ENCODE measurements around the gene ANXA8.
"Not testable (repeated sequence)": the region's sequence is repeated elsewhere in the genome, so short reads cannot be mapped to it uniquely, and the experiment has no call there.

DNA sequence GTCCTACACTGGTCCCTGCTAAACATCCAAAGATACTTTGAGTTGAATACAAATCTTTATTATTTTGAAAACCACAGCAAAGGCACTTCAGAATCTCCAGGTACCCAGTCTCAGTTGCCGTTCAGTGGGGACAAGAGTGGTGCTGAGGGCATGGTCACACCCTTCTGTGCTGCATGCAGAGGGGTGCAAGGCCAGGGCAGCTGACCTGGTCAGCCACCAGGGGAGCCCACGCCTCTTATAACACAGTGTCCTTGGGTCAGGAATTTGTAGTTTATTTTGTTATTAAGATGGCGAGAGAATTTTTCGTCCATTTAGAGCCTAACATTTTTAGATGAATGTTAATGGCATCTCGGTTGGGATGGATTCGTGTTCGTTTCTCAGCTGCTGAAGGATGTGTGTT lies 16.0 kb downstream of the ANXA8 start:
- not testable (repeated sequence) for TF ChIP-seq RAD21 (conservative IDR thresholded peaks at IDR 0.05); EP300 (conservative IDR thresholded peaks at IDR 0.05; ENCODE audit: poor library complexity, severe bottlenecking); MXI1 (conservative IDR thresholded peaks at IDR 0.05; ENCODE audit: poor library complexity, severe bottlenecking); SMC3 (conservative IDR thresholded peaks at IDR 0.05; ENCODE audit: poor library complexity)
- TF ChIP-seq, protein P1, sequence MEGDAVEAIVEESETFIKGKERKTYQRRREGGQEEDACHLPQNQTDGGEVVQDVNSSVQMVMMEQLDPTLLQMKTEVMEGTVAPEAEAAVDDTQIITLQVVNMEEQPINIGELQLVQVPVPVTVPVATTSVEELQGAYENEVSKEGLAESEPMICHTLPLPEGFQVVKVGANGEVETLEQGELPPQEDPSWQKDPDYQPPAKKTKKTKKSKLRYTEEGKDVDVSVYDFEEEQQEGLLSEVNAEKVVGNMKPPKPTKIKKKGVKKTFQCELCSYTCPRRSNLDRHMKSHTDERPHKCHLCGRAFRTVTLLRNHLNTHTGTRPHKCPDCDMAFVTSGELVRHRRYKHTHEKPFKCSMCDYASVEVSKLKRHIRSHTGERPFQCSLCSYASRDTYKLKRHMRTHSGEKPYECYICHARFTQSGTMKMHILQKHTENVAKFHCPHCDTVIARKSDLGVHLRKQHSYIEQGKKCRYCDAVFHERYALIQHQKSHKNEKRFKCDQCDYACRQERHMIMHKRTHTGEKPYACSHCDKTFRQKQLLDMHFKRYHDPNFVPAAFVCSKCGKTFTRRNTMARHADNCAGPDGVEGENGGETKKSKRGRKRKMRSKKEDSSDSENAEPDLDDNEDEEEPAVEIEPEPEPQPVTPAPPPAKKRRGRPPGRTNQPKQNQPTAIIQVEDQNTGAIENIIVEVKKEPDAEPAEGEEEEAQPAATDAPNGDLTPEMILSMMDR (IDR thresholded peaks at IDR 0.05; ENCODE audit: poor library complexity, severe bottlenecking) = not testable (repeated sequence)

Measured in neural cell (in vitro differentiated cells).